22Rv1 (cell line): ENCODE data around the gene CIB2.

Experiments
- CTCF ChIP-seq: fragments of 450-650 bp; IDR thresholded peaks from 2 replicates; pipeline ENCODE4 v1.5.1; 2017; ENCODE audit warnings: mild to moderate bottlenecking
- ZFX ChIP-seq: fragments of 450-650 bp; IDR thresholded peaks from 2 replicates; pipeline ENCODE4 v1.6.1; 2017; ENCODE audit warnings: antibody characterized with exemption, borderline replicate concordance

- TF ChIP-seq CTCF: no peak
- TF ChIP-seq ZFX: no peak
Observed at GRCh38 chr15:78159395-78159794, 28.1 kb upstream of the CIB2 start.
